PC-9 (cell line): ENCODE data around the gene FRMD4B. TPM values are rescaled to one million over a fixed set of nuclear protein-coding genes. Genes with fewer than 3 reads are reported as not detected.
"Not testable (repeated sequence)": the region's sequence is repeated elsewhere in the genome, so short reads cannot be mapped to it uniquely, and the experiment has no call there.

Experiments
- BruUV-seq: library from RNA; stranded (reverse); fragments of 400-500 nt; replicated peaks from 2 replicates; lab custom pipeline; 2021; lab: Mats Ljungman, UMichigan
- CTCF ChIA-PET: fragments of 300-600 bp; sonication (Branson Sonifier 250); formaldehyde crosslinking; loops from one replicate; lab custom pipeline; 2022; ENCODE audit warnings: antibody characterized with exemption; lab: Charles Lee
- POLR2A ChIA-PET: fragments of 300-600 bp; sonication (Branson Sonifier 250); formaldehyde crosslinking; loops from one replicate; lab custom pipeline; 2022; ENCODE audit warnings: antibody characterized with exemption; ENCODE audit not compliant: unreplicated experiment; lab: Charles Lee
- DNase-seq, 2 experiments: peaks; one replicate each; pipeline versions ENCODE4 v3.0.0 to v3.0.0-alpha.2; 2015 to 2022; ENCODE audit warnings: mixed read lengths in 1 of 2
- H2AFZ ChIP-seq: fragments of 200-600 bp; sonication (generic); 2 replicates; pipeline ENCODE4 v1.8.1; 2017; ENCODE audit warnings: antibody characterized with exemption
- H3F3A ChIP-seq: fragments of 200-600 bp; sonication (generic); 2 replicates; pipeline ENCODE4 v1.8.1; 2017; ENCODE audit warnings: antibody characterized with exemption, mild to moderate bottlenecking, low read depth; ENCODE audit not compliant: insufficient read depth
- H3K27ac ChIP-seq: fragments of 200-600 bp; sonication (generic); 2 replicates; pipeline ENCODE4 v1.6.1; 2016; ENCODE audit warnings: mixed run types
- H3K27me3 ChIP-seq: fragments of 200-600 bp; sonication (generic); 2 replicates; pipeline ENCODE4 v1.6.1; 2016; ENCODE audit warnings: low read depth, mixed run types; ENCODE audit not compliant: insufficient read depth
- H3K36me3 ChIP-seq: fragments of 200-600 bp; sonication (generic); 2 replicates; pipeline ENCODE4 v1.6.1; 2016; ENCODE audit warnings: low read depth, mixed run types
- H3K4me1 ChIP-seq: fragments of 200-600 bp; sonication (generic); replicated peaks from 2 replicates; pipeline ENCODE4 v1.6.1; 2016; ENCODE audit warnings: mixed run types; ENCODE audit not compliant: insufficient read depth
- H3K4me2 ChIP-seq: fragments of 200-600 bp; sonication (generic); 2 replicates; pipeline ENCODE4 v1.6.1; 2017; ENCODE audit warnings: mixed run types
- H3K4me3 ChIP-seq: fragments of 200-600 bp; sonication (generic); 2 replicates; pipeline ENCODE4 v1.6.1; 2016; ENCODE audit warnings: mixed run types
- H3K79me2 ChIP-seq: fragments of 200-600 bp; sonication (generic); 2 replicates; pipeline ENCODE4 v1.6.1; 2017; ENCODE audit warnings: low read depth, mixed run types
- H3K9me2 ChIP-seq: fragments of 200-600 bp; sonication (generic); 2 replicates; pipeline ENCODE4 v1.8.1; 2017; ENCODE audit warnings: mild to moderate bottlenecking; ENCODE audit not compliant: insufficient read depth
- H3K9me3 ChIP-seq: fragments of 200-600 bp; sonication (generic); 2 replicates; pipeline ENCODE4 v1.8.1; 2016; ENCODE audit warnings: low read depth; ENCODE audit not compliant: insufficient read depth
- H4K20me1 ChIP-seq: fragments of 200-600 bp; sonication (generic); 2 replicates; pipeline ENCODE4 v1.8.1; 2017; ENCODE audit not compliant: insufficient read depth
- EZH2 ChIP-seq: fragments of 200-600 bp; sonication (generic); IDR thresholded peaks from 2 replicates; pipeline ENCODE4 v1.8.0; 2017; ENCODE audit warnings: antibody characterized with exemption, low read depth
- intact Hi-C: fragments of 100-400 bp; cut with micrococcal nuclease; formaldehyde crosslinking; loops from one replicate; pipeline ENCODE4 v1.10.0; 2022; ENCODE audit not compliant: unreplicated experiment
- total RNA-seq: library from RNA; stranded (reverse); gene quantifications from 2 replicates; pipeline ENCODE4 v1.2.3, GENCODE V29; 2021
- TF ChIP-seq, protein P1 (sequence below): fragments of 200-600 bp; sonication (generic); conservative IDR thresholded peaks from 2 replicates; pipeline ENCODE4 v1.6.1; 2017; ENCODE audit warnings: mixed run types, antibody characterized with exemption, mild to moderate bottlenecking, moderate library complexity

The FRMD4B gene
- total RNA-seq, 1 experiment from 2014 or later: 10.2 TPM

DNA sequence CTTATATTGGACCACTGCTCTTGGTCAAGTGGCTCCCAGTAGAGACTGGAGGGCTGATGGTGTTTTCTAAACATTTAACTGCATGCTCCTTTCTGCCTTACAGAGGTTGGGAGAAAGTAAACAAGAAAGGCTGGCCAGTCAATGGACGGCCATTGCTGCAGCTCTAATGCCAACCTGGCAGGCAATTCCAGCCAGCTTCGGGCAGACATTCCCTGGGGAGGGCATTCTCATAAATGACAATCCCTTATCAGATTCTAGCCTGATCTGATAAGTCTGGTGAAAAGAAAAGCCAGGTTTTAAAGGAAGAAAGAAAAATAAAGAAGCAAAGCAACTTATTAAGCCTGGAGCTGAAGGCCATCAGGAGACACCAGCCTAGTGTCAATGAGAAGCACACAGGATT is 60.7 kb downstream of the FRMD4B start:
- DNase-seq: no peak
- Histone ChIP-seq H3K4me3 (no peak overlapping the region), H2AFZ (no peak overlapping the region), H3K4me2 (no peak overlapping the region), H3K9me3 (no peaks in the 10 kb centered on the region), H3F3A (no peaks in the 10 kb centered on the region), H3K27ac (no peak overlapping the region), H3K36me3 (no peaks in the 10 kb centered on the region), H3K79me2 (no peaks in the 10 kb centered on the region), H3K4me1 (no peaks in the 10 kb centered on the region), H3K27me3 (no peaks in the 10 kb centered on the region), H4K20me1 (no peaks in the 10 kb centered on the region), H3K9me2 (no peaks in the 10 kb centered on the region)
- intact Hi-C loops: loop anchor here (2.0 to 10.0 kb wide), 2 partner anchors 86 to 630 kb away; no protein-coding TSS in a partner anchor
- BruUV-seq: no TSS peak
- ChIA-PET POLR2A (no interaction called here), CTCF (no interaction called here)
- TF ChIP-seq, protein P1, sequence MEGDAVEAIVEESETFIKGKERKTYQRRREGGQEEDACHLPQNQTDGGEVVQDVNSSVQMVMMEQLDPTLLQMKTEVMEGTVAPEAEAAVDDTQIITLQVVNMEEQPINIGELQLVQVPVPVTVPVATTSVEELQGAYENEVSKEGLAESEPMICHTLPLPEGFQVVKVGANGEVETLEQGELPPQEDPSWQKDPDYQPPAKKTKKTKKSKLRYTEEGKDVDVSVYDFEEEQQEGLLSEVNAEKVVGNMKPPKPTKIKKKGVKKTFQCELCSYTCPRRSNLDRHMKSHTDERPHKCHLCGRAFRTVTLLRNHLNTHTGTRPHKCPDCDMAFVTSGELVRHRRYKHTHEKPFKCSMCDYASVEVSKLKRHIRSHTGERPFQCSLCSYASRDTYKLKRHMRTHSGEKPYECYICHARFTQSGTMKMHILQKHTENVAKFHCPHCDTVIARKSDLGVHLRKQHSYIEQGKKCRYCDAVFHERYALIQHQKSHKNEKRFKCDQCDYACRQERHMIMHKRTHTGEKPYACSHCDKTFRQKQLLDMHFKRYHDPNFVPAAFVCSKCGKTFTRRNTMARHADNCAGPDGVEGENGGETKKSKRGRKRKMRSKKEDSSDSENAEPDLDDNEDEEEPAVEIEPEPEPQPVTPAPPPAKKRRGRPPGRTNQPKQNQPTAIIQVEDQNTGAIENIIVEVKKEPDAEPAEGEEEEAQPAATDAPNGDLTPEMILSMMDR: no peak
- TF ChIP-seq EZH2: no peak

DNA sequence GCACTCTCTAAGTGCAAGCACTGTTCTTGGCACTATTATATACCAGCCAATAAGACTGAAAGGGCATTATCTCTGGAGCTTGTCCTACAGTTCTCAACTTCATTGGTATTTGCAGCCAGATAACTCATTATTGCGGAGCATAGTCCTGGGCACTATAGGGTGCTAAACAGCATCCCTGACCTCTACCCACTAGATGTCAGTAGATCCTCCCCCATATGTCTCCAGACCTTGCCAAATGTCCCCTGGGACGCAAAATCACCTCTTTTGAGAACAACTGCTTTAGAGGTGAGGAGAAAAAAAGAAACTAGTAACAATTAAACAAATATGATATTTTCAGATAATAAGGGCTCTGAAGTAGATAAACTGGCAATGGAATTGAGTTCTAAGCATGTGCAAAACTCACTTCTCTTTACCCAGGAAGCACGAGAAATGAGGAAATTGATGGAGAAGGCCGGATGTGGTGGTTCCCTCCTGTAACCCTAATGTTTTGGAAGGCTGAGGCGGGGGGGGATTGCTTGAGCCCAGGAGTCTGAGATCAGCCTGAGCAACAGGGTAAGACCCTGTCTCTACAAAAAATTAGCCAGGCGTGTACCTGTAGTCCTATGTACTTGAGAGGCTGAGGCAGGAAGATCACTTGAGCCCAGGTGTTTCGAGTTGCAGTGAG is 61.4 kb downstream of the FRMD4B start:
- Histone ChIP-seq H3K9me3 (no peaks in the 10 kb centered on the region), H3K36me3 (no peaks in the 10 kb centered on the region), H2AFZ (no peak overlapping the region), H3F3A (no peaks in the 10 kb centered on the region), H3K4me3 (no peak overlapping the region), H3K79me2 (no peaks in the 10 kb centered on the region), H3K27me3 (no peaks in the 10 kb centered on the region), H3K4me2 (no peak overlapping the region), H3K4me1 (no peaks in the 10 kb centered on the region), H3K27ac (no peak overlapping the region), H3K9me2 (no peaks in the 10 kb centered on the region), H4K20me1 (no peaks in the 10 kb centered on the region)
- TF ChIP-seq, protein P1: peak; percentile 33; the same call in 1 of the 2 replicates
- no peak for TF ChIP-seq EZH2
- intact Hi-C loops: loop anchor here (2.0 to 10.0 kb wide), 3 partner anchors 86 to 630 kb away; no protein-coding TSS in a partner anchor
- ChIA-PET POLR2A (no interaction called here), CTCF (no interaction called here)
- no peak for DNase-seq
- no TSS peak for BruUV-seq

DNA sequence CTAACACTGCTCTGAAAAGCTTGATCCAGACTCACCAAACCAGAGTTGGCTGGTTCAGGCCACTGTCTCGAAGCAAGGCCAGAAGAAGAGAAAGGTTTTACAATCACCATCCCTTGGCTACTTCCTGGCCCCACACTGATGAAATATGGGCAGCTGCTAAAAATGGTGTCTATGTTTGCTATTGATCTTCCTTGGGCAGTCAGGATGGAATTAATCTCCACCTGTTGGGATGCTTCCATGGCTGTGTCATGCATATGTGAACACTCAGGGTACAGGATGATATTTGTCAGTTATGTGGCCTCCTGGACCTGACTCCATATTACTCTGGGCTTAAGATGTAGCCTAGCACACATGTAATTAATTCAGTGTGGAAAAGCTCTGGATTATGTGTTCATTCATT is 61.9 kb downstream of the FRMD4B start:
- Histone ChIP-seq H3K4me2 (no peak overlapping the region), H3K27ac (no peak overlapping the region), H3K36me3 (no peaks in the 10 kb centered on the region), H3K9me2 (no peaks in the 10 kb centered on the region), H3F3A (no peaks in the 10 kb centered on the region), H3K79me2 (no peaks in the 10 kb centered on the region), H3K4me3 (no peak overlapping the region), H3K27me3 (no peaks in the 10 kb centered on the region), H3K4me1 (no peaks in the 10 kb centered on the region), H2AFZ (no peak overlapping the region), H4K20me1 (no peaks in the 10 kb centered on the region), H3K9me3 (no peaks in the 10 kb centered on the region)
- CTCF ChIA-PET: no interaction called here
- intact Hi-C loops: loop anchor here (2.0 to 10.0 kb wide), 3 partner anchors 87 to 631 kb away; no protein-coding TSS in a partner anchor
- BruUV-seq: no TSS peak
- no peak for DNase-seq
- POLR2A ChIA-PET: no interaction called here
- TF ChIP-seq, protein P1: no peak
- TF ChIP-seq EZH2: no peak

DNA sequence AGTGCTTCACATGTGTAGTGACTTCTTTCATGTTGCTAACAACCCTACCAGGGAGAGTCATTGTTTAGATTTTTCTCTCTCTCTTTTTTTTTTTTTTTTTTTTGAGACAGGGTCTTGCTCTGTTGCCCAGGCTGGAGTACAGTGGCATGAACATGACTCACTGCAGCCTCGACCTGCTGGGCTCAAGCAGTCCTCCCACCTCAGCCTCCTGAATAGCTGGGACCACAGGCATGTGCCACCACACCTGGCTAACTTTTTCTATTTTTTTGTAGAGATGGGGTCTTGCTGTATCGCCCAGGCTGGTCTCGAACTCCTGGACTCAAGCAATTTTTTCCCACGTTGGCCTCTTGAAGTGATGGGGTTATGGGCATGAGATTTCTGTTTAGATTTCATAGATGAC is 63.4 kb downstream of the FRMD4B start:
- POLR2A ChIA-PET, H3K36me3 ChIP-seq, H3K27ac ChIP-seq, BruUV-seq, H3K4me2 ChIP-seq, DNase-seq, H4K20me1 ChIP-seq, H2AFZ ChIP-seq, H3K9me3 ChIP-seq, H3K79me2 ChIP-seq, H3K9me2 ChIP-seq, H3K4me1 ChIP-seq, H3K27me3 ChIP-seq, CTCF ChIA-PET, H3K4me3 ChIP-seq, H3F3A ChIP-seq: not testable (repeated sequence)
- intact Hi-C loops: loop anchor here (5.0 to 10.0 kb wide), 2 partner anchors 105 to 632 kb away; no protein-coding TSS in a partner anchor
